NCI-H345 (cell line): ENCODE results near the gene KLF6.
"Not testable (repeated sequence)": the region's sequence is repeated elsewhere in the genome, so short reads cannot be mapped to it uniquely, and the experiment has no call there.

Experiments used
- DNase-seq: peaks from one replicate; lab custom pipeline; 2025; lab: John Stamatoyannopoulos, UW

KLF6 gene

GRCh38 chr10:3756360-3756740, 28.7 kb downstream of the KLF6 start:
- no peak for DNase-seq

- DNase-seq, result no peak
These were observed 29.3 kb downstream of the KLF6 start for GRCh38 chr10:3755440-3756359.

- no peak for DNase-seq
These were observed 30.1 kb downstream of the KLF6 start for GRCh38 chr10:3754727-3755439.

- DNase-seq, result no peak
These were observed 34.2 kb downstream of the KLF6 start for GRCh38 chr10:3750854-3751253.

- peak; percentile 45 for DNase-seq
These were observed 34.8 kb downstream of the KLF6 start for GRCh38 chr10:3750006-3750816.

- DNase-seq, result no peak
These were observed 35.4 kb downstream of the KLF6 start for GRCh38 chr10:3749600-3749999.

- DNase-seq, result no peak
These were observed 36.0 kb downstream of the KLF6 start for GRCh38 chr10:3749011-3749410.

GRCh38 chr10:3748484-3748883, 36.5 kb downstream of the KLF6 start:
- no peak for DNase-seq

GRCh38 chr10:3747984-3748383, 37.0 kb downstream of the KLF6 start:
- DNase-seq, result no peak

GRCh38 chr10:3747248-3747960, 37.6 kb downstream of the KLF6 start:
- DNase-seq, result no peak

GRCh38 chr10:3746634-3747033, 38.4 kb downstream of the KLF6 start:
- no peak for DNase-seq

- DNase-seq, result peak; percentile 46
These were observed 39.5 kb downstream of the KLF6 start for GRCh38 chr10:3745521-3745920.

- DNase-seq, result no peak
These were observed 43.1 kb downstream of the KLF6 start for GRCh38 chr10:3741688-3742461.

- no peak for DNase-seq
These were observed 44.7 kb downstream of the KLF6 start for GRCh38 chr10:3740157-3740871.

- DNase-seq, result no peak
These were observed 46.1 kb downstream of the KLF6 start for GRCh38 chr10:3738855-3739350.

- no peak for DNase-seq
These were observed 47.1 kb downstream of the KLF6 start for GRCh38 chr10:3737864-3738263.

- DNase-seq, result no peak
These were observed 49.8 kb downstream of the KLF6 start for GRCh38 chr10:3735175-3735574.

GRCh38 chr10:3734111-3734510, 50.9 kb downstream of the KLF6 start:
- no peak for DNase-seq

GRCh38 chr10:3732183-3732582, 52.8 kb downstream of the KLF6 start:
- DNase-seq, result not testable (repeated sequence)

- DNase-seq, result no peak
These were observed 55.5 kb downstream of the KLF6 start for GRCh38 chr10:3729397-3729976.
